Measurements from ENCODE around the gene LRRC10.

DNA sequence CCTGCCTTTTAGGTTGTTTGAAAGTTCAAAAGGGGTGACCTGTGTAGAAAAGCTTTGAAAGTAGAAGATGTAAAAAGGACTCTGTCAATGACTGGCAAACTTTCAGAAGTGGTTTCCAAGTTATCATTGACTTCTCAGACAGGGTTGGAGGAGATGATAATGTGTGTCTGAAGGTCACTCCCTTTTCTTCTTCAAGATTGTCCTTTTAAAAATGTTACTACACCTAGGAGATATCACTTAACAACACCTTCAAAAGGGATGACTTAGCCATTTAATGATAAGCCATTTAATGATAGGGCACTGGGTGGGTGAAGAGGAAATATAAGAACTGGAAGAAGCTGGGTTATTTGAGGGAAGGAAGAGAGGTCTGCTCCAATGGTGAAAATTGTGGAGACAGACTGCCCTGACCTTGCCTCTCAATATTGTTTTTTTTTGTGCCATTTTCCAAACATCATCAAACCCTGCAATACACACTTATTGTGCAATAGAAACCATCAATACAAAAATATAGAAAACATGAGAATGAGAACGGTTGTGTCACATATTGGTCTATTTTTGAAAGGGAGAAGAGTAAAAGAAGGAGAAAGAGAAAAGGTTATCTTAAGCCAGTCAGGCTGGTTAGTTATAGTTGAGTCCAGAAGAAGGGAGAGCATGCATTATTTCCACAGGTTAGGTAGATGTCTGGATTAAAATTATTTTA, 49.6 kb upstream of the LRRC10 start:
- TF ChIP-seq, protein P1, sequence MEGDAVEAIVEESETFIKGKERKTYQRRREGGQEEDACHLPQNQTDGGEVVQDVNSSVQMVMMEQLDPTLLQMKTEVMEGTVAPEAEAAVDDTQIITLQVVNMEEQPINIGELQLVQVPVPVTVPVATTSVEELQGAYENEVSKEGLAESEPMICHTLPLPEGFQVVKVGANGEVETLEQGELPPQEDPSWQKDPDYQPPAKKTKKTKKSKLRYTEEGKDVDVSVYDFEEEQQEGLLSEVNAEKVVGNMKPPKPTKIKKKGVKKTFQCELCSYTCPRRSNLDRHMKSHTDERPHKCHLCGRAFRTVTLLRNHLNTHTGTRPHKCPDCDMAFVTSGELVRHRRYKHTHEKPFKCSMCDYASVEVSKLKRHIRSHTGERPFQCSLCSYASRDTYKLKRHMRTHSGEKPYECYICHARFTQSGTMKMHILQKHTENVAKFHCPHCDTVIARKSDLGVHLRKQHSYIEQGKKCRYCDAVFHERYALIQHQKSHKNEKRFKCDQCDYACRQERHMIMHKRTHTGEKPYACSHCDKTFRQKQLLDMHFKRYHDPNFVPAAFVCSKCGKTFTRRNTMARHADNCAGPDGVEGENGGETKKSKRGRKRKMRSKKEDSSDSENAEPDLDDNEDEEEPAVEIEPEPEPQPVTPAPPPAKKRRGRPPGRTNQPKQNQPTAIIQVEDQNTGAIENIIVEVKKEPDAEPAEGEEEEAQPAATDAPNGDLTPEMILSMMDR (IDR thresholded peaks at IDR 0.05; ENCODE audit: extremely low read depth in 1 of 2, insufficient read depth in 1 of 2, low read depth in 1 of 2, low read length in 2 of 2), result no peak
- TF ChIP-seq POLR2AphosphoS5 (IDR thresholded peaks at IDR 0.05; ENCODE audit: insufficient read depth, low read depth, low read length) (no peak), POLR2A (IDR thresholded peaks at IDR 0.05; ENCODE audit: low read depth, low read length) (no peak), JUN (IDR thresholded peaks at IDR 0.05; ENCODE audit: borderline replicate concordance, insufficient read depth, insufficient read length, low read depth) (no peak)
- TF ChIP-seq, protein P2, sequence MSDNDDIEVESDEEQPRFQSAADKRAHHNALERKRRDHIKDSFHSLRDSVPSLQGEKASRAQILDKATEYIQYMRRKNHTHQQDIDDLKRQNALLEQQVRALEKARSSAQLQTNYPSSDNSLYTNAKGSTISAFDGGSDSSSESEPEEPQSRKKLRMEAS (IDR thresholded peaks at IDR 0.05; ENCODE audit: insufficient read depth, insufficient read length), result no peak

Data from endothelial cell of umbilical vein (primary cell).